ENCODE results near the gene A4GALT.
"Not testable (repeated sequence)": the region's sequence is repeated elsewhere in the genome, so short reads cannot be mapped to it uniquely, and the experiment has no call there.

The A4GALT gene, protein sequence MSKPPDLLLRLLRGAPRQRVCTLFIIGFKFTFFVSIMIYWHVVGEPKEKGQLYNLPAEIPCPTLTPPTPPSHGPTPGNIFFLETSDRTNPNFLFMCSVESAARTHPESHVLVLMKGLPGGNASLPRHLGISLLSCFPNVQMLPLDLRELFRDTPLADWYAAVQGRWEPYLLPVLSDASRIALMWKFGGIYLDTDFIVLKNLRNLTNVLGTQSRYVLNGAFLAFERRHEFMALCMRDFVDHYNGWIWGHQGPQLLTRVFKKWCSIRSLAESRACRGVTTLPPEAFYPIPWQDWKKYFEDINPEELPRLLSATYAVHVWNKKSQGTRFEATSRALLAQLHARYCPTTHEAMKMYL

DNA sequence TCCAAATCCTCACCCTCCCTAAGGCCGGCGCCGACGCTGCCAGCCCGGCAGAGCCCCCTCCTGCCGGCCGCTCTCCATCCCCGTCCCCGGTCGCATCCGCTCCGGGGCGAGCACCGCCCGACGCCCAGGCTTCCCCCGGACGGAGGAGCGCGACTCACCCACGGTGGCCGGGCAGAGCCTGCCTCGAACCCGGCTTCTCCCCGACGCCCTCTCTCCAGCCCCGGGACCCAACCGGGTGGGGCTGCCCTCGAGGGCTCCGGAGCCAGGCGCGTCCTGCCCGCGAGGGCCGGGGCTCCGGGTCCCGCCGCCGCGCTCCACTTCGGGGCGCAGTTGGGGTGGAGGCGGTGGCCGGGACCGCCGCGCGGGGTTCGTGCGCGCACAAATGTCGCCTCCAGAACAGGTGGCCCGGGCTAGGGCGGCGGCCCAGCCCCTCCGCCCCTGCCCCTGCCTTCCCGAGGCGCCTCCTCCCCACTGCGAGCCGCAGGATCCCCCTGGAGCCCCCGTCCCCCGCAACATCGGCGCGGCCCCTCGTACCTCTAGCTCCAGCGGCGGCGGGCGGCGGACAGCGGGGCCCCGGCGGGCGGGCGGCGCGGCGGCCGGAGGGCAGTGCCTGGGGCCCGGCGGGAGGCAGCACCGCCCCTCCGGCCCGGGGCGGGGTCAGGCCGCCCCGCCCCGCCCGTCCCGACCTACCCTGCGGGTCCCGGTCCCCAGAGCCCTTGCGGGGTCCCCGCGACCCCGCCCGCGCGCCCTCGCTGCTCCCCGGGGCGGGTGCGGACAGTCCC lies at the start of gene A4GALT:
A4GALT (minus strand) TSS at position 608 of the 782 bp plus-strand sequence. CDS start 26,919 bp downstream, outside the sequence.
- no peak for DNase-seq

- DNase-seq: no peak
Observed at GRCh38 chr22:42770448-42770726, 49.7 kb upstream of the A4GALT start.

GRCh38 chr22:42769574-42770447 lies 49.1 kb upstream of the A4GALT start:
- DNase-seq: no peak

- DNase-seq: no peak
Observed at GRCh38 chr22:42769238-42769573, 48.5 kb upstream of the A4GALT start.

DNA sequence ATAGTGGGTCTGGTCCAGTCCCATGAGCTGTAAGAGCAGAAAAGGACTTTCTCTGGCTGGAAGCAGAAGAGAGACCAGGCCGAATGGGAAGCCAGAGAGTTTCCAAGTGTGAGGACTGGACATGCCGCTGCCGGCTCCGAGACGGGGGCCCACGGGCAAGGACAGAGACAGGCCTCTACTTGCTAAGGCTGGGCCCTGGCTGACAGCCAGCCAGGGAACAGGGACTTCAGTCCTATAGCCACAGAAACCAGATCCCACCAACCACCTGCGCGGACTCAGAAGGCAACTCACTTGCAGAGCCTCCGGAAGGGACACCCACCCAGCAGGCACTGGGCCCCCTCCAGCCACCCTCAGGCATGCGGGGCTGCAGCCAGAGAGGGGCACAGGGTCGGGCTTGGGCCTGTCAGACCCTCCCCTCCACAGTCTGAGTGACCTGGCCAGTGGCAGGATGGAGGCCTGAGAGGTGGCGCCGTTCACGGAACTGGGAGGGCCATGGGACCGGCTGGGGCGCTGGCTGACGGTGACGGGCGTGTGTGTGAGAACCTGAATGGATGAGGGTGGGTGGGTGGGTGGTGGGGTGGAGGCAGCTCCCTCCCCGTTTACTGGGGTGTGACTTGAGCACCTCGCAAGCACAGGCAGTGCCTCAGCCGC lies 47.8 kb upstream of the A4GALT start:
- no peak for DNase-seq

DNA sequence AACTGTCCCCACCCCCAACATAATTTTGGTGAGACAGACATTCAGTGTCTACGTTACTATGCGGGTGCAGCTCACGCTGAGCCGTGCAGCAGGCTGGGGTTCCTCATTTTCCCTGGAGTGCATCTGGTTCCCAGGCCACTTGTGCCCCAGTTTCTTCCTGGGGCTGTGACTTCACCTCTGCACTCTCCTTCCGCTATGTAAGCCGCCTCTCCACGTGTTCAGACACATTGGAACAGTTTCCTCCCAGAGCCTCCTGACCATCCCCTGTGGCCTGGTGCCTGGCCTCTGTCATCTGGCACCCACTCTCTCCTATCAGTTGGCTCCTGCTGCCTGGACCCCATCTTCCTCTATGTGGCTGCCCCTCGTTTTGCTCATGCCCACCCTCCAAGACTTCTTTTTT lies 46.2 kb upstream of the A4GALT start:
- no peak for DNase-seq

GRCh38 chr22:42764895-42765363 lies 44.3 kb upstream of the A4GALT start:
- no peak for DNase-seq

- DNase-seq: no peak
Observed at GRCh38 chr22:42763965-42764480, 43.4 kb upstream of the A4GALT start.

GRCh38 chr22:42760806-42761565 lies 40.3 kb upstream of the A4GALT start:
- DNase-seq: no peak

GRCh38 chr22:42758931-42759629 lies 38.4 kb upstream of the A4GALT start:
- DNase-seq: no peak

- DNase-seq: not testable (repeated sequence)
Observed at GRCh38 chr22:42755553-42755952, 34.9 kb upstream of the A4GALT start.

GRCh38 chr22:42755121-42755520 lies 34.5 kb upstream of the A4GALT start:
- not testable (repeated sequence) for DNase-seq

- DNase-seq: no peak
Observed at GRCh38 chr22:42754658-42755057, 34.0 kb upstream of the A4GALT start.

GRCh38 chr22:42752912-42753311 lies 32.2 kb upstream of the A4GALT start:
- DNase-seq: no peak

- no peak for DNase-seq
Observed at GRCh38 chr22:42752230-42752746, 31.6 kb upstream of the A4GALT start.

DNA sequence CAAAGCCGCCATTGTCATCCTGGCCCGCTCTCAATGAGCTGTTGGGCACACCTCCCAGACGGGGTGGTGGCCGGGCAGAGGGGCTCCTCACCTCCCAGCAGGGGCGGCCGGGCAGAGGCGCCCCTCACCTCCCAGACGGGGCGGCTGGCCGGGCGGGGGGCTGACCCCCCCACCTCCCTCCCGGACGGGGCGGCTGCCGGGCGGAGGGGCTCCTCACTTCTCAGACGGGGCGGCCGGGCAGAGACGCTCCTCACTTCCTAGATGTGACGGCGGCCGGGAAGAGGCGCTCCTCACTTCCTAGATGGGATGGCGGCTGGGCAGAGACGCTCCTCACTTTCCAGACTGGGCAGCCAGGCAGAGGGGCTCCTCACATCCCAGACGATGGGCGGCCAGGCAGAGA lies 29.8 kb upstream of the A4GALT start:
- DNase-seq: not testable (repeated sequence)

DNA sequence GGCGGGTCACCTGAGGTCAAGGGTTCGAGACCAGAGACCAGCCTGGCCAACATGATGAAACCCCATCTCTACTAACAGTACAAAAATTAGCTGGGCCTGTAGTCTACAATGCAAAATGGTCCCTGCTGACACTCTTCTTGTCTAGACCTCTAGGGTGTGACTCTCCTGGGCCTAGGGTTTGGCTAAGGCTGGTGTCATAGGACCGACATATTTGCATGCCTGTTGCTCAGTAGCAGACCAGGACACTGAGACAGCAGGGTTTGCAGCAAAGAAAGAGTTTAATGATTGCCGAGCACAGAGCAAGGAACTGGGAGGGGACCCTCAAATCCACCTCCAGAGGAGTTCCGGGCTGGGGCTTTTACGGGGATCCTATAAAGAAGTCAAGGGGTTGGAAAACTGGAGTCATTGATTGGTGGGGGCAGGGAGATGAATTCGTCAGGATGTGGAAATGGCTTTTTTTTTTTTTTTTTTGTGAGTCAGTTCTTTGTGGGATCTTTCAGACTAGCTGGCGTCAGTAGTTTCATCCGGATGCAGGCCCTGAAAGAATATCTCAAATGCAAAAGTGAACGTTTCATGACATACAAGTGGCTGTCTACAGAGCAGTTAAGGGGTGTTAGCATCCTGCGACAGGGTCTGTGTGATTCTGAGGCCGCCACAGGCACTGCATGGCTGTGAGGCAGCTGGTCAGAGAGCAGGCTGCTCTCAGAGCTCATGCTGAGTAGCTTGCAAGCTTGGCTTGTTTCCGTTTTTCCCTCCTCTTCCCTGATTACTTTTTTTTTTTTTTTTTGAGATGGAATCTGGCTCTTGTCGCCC lies 27.2 kb upstream of the A4GALT start:
- DNase-seq: no peak

DNA sequence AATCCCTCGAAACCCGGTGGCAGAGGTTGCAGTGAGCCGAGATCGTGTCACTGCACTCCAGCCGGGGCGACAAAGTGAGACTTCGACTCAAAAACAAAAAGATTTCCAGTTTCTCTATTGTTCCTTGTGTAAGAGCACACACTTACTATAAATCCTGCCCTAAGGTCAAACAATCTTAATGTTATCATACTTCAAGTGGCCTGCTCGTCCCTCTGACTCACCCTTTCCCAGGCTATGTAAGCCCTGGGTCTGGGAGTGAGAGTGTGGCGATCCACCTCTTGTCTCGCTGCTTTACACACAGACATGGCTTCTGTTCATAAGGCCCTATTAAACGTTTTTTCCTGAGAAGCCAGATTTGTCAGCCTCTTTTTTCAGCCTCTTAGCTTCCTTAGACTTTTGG lies 24.4 kb upstream of the A4GALT start:
- DNase-seq: no peak

GRCh38 chr22:42743501-42743991 lies 22.9 kb upstream of the A4GALT start:
- DNase-seq: no peak

DNA sequence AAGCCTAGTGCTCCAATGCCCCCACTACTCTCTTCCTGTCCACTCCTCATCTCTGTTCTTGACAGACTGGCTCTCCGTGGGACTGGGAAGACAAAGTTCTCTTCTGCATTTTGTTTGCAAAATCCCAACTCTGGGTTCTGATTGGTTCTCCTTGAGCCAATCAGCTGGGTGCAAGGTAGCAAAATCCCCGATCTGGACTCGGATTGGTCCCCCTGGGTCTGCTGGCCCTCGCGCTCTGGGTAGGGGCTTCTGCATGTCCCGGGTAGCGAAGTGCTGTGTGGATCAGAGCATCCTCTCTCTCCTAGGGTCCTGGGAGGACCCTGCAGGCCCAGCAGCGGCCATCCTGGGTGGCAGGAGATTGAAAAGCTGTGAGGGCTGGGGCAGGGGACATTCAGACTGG lies 22.3 kb upstream of the A4GALT start:
- no peak for DNase-seq
